ENCODE measurements around the gene SIGLEC8. TPM values are rescaled to one million over a fixed set of nuclear protein-coding genes. Genes with fewer than 3 reads are reported as not detected.
A peak's percentile ranks its signal among the peaks of the same experiment; 100 is the strongest.

Gene SIGLEC8
- total and polyA plus RNA-seq, 9 of the 15 experiments (the other 6 are each of a cell fraction or from before 2014, with no cell fraction given), result 0.04 to 0.65 (median 0.39) TPM

DNA sequence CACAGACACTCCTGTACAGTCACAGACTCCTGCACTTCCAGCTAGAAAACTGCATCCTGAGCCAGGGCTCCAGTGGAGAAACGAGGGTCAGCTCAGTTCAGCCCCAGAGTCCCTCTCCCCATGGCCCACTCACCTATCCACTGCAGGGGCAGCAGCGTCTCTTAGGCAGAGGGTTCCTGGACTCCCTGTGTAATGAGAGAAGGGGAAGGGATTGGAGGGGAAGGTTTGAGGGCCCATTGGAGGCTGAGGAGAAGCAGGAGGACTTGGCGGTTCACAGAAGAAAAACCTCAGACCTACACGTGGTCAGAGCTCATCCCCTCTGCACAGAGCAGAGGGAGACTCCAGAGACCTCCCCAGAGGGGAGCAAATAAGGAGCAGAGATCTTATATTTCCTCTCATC, 10.9 kb upstream of the SIGLEC8 start (continued):
- peak; percentile 33; the same call in 1 of the 2 replicates for TF ChIP-seq ZNF316 (IDR thresholded peaks at IDR 0.05)
- TF ChIP-seq ATF7 (IDR thresholded peaks at IDR 0.05), result no peak
- TF ChIP-seq USF1 (CRISPR knock-in tag; IDR thresholded peaks at IDR 0.05), result peak; percentile 52
- peak; percentile 62; the same call in 1 of the 2 replicates for TF ChIP-seq ZNF592 (IDR thresholded peaks at IDR 0.05)
- TF ChIP-seq WHSC1 (IDR thresholded peaks at IDR 0.05; ENCODE audit: low read length), result no peak
- TF ChIP-seq, protein P1, sequence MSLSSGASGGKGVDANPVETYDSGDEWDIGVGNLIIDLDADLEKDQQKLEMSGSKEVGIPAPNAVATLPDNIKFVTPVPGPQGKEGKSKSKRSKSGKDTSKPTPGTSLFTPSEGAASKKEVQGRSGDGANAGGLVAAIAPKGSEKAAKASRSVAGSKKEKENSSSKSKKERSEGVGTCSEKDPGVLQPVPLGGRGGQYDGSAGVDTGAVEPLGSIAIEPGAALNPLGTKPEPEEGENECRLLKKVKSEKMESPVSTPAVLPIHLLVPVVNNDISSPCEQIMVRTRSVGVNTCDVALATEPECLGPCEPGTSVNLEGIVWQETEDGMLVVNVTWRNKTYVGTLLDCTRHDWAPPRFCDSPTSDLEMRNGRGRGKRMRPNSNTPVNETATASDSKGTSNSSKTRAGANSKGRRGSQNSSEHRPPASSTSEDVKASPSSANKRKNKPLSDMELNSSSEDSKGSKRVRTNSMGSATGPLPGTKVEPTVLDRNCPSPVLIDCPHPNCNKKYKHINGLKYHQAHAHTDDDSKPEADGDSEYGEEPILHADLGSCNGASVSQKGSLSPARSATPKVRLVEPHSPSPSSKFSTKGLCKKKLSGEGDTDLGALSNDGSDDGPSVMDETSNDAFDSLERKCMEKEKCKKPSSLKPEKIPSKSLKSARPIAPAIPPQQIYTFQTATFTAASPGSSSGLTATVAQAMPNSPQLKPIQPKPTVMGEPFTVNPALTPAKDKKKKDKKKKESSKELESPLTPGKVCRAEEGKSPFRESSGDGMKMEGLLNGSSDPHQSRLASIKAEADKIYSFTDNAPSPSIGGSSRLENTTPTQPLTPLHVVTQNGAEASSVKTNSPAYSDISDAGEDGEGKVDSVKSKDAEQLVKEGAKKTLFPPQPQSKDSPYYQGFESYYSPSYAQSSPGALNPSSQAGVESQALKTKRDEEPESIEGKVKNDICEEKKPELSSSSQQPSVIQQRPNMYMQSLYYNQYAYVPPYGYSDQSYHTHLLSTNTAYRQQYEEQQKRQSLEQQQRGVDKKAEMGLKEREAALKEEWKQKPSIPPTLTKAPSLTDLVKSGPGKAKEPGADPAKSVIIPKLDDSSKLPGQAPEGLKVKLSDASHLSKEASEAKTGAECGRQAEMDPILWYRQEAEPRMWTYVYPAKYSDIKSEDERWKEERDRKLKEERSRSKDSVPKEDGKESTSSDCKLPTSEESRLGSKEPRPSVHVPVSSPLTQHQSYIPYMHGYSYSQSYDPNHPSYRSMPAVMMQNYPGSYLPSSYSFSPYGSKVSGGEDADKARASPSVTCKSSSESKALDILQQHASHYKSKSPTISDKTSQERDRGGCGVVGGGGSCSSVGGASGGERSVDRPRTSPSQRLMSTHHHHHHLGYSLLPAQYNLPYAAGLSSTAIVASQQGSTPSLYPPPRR (CRISPR knock-in tag; IDR thresholded peaks at IDR 0.05; ENCODE audit: borderline replicate concordance), result no peak
- TF ChIP-seq BRF2 (IDR thresholded peaks at IDR 0.05; ENCODE audit: borderline replicate concordance, insufficient read depth, insufficient read length), result no peak
- peak; percentile 76; the same call in 1 of the 2 replicates for TF ChIP-seq RNF219 (CRISPR knock-in tag; IDR thresholded peaks at IDR 0.05)
- no peak for TF ChIP-seq ZNF512 (tag; IDR thresholded peaks at IDR 0.05)
- TF ChIP-seq NCOA4 (IDR thresholded peaks at IDR 0.05; ENCODE audit: partially characterized antibody), result no peak
- TF ChIP-seq PHF21A (IDR thresholded peaks at IDR 0.05; ENCODE audit: borderline replicate concordance, low read depth), result no peak
- TF ChIP-seq MIER1 (IDR thresholded peaks at IDR 0.05; ENCODE audit: low read depth), result no peak

Measured in K562 (cell line).